Neural progenitor cell (in vitro differentiated cells): ENCODE data around the gene STX1B.

Source experiments
- EZH2 ChIP-seq: fragments of 200-600 bp; sonication (generic); IDR thresholded peaks from 2 replicates; pipeline ENCODE4 v1.6.1; 2017; ENCODE audit warnings: antibody characterized with exemption, mild to moderate bottlenecking, moderate library complexity
- TF ChIP-seq, protein P1 (sequence below): fragments of 200-600 bp; sonication (generic); IDR thresholded peaks from 2 replicates; pipeline ENCODE4 v1.5.1; 2017; ENCODE audit warnings: antibody characterized with exemption, mild to moderate bottlenecking

DNA sequence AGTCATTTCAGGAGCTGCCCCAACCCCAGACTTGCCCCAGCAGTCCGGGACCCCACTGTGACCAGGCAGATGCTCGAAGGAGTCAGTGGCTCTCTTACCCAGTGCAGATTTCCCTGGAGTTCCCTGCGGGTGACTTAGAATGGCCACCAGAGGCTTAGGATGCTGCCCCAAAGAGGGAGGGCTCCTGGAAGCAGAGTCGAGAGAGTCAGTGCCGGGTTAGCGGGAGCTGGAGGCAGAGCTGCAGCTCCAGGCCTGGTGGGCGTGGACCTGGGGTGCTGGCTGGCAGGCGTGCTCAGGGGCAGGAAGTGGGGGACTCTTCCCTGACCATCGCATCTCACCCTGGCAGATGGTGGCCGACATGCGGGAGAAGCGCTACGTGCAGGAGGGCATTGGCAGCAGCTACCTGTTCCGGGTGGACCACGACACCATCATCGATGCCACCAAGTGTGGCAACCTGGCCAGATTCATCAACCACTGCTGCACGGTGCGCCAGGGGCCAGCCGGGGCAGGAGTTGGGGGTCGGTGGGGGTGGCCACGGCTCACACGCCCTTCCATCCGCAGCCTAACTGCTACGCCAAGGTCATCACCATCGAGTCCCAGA is 27.0 kb downstream of the STX1B start:
- TF ChIP-seq, protein P1, sequence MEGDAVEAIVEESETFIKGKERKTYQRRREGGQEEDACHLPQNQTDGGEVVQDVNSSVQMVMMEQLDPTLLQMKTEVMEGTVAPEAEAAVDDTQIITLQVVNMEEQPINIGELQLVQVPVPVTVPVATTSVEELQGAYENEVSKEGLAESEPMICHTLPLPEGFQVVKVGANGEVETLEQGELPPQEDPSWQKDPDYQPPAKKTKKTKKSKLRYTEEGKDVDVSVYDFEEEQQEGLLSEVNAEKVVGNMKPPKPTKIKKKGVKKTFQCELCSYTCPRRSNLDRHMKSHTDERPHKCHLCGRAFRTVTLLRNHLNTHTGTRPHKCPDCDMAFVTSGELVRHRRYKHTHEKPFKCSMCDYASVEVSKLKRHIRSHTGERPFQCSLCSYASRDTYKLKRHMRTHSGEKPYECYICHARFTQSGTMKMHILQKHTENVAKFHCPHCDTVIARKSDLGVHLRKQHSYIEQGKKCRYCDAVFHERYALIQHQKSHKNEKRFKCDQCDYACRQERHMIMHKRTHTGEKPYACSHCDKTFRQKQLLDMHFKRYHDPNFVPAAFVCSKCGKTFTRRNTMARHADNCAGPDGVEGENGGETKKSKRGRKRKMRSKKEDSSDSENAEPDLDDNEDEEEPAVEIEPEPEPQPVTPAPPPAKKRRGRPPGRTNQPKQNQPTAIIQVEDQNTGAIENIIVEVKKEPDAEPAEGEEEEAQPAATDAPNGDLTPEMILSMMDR = no peak
- TF ChIP-seq EZH2 = no peak
